SK-N-SH treated with all-trans-retinoic acid at 6 μM for 48 hours (cell line): Measurements from ENCODE around the gene CFAP61.

Experiments used
- ESRRG ChIP-seq: fragments of 250-450 bp; sonication (Bioruptor Pico); IDR thresholded peaks from 2 replicates; pipeline ENCODE4 v1.6.1; 2021; ENCODE audit warnings: mild to moderate bottlenecking
- PPARA ChIP-seq: fragments of 250-450 bp; sonication (Bioruptor Pico); IDR thresholded peaks from 2 replicates; pipeline ENCODE4 v1.5.0; 2020; ENCODE audit warnings: mild to moderate bottlenecking, borderline replicate concordance
- ZFP30 ChIP-seq: fragments of 450-650 bp; formaldehyde crosslinking; IDR thresholded peaks from 2 replicates; pipeline ENCODE4 v1.5.0; 2022; ENCODE audit warnings: mild to moderate bottlenecking, moderate library complexity
- ZNF8 ChIP-seq: fragments of 450-650 bp; formaldehyde crosslinking; IDR thresholded peaks from 2 replicates; pipeline ENCODE4 v1.5.0; 2020; ENCODE audit warnings: mild to moderate bottlenecking, moderate library complexity
- TF ChIP-seq, protein P1 (sequence below): fragments of 250-450 bp; sonication (Bioruptor Pico); IDR thresholded peaks from 2 replicates; pipeline ENCODE4 v1.8.0; 2020; ENCODE audit warnings: mild to moderate bottlenecking, moderate library complexity, borderline replicate concordance

DNA sequence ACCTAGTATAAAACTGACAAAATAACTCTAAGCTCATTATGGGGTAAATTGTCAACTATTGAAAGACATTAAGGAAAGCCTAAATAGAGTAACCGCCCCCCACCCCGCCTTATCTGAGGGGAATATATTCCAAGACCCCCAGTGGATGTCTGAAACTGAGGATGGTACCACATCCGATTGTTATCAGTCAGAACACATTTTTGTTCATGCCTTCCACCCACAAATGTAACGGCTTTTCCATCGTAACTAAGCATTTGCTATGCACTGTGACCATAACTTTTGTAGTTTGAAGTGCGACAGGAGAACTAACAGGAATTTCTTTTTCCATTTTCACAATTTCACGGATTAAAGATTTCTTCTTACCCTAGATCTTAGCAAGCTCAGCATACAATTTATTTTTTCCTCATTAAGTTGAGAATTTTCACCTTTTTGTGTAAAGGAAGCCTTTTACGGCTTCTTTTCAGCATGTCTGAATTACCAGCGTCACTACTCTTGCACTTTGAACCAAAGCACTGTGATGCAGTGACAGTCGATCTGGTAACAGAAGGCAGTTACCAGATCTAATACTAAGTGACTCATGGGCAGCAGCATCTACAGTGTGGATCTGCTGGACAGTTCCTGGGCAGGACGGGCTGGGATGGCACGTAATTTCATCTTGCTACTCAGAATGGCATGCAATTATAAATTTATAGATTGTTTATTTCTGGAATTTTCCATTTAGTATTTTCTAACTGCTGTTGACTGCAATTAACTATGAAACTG lies 11.8 kb downstream of the CFAP61 start:
- TF ChIP-seq, protein P1, sequence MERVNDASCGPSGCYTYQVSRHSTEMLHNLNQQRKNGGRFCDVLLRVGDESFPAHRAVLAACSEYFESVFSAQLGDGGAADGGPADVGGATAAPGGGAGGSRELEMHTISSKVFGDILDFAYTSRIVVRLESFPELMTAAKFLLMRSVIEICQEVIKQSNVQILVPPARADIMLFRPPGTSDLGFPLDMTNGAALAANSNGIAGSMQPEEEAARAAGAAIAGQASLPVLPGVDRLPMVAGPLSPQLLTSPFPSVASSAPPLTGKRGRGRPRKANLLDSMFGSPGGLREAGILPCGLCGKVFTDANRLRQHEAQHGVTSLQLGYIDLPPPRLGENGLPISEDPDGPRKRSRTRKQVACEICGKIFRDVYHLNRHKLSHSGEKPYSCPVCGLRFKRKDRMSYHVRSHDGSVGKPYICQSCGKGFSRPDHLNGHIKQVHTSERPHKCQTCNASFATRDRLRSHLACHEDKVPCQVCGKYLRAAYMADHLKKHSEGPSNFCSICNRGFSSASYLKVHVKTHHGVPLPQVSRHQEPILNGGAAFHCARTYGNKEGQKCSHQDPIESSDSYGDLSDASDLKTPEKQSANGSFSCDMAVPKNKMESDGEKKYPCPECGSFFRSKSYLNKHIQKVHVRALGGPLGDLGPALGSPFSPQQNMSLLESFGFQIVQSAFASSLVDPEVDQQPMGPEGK (CRISPR knock-in tag) = no peak
- TF ChIP-seq ESRRG (CRISPR knock-in tag) (no peak), PPARA (CRISPR knock-in tag) (no peak), ZNF8 (CRISPR knock-in tag) (no peak), ZFP30 (CRISPR knock-in tag) (no peak)
